Upper lobe of left lung (tissue), 4 donors: ENCODE results near the gene ROMO1.

Source experiments
- EP300 ChIP-seq, 4 donors: sonication (generic); formaldehyde crosslinking; IDR thresholded peaks; one replicate each; pipeline ENCODE4 v1.5.1; 2017; ENCODE audit warnings: antibody characterized with exemption in 4 of 4, control low read depth in 2 of 4
- POLR2A ChIP-seq, 4 donors: fragments of 450-650 bp; IDR thresholded peaks; one replicate each; pipeline ENCODE4 v1.5.1; 2016 to 2017; ENCODE audit warnings: antibody characterized with exemption in 4 of 4, mild to moderate bottlenecking in 2 of 4
- POLR2AphosphoS5 ChIP-seq, 2 donors: sonication (generic); formaldehyde crosslinking; IDR thresholded peaks; one replicate each; pipeline ENCODE4 v1.5.1; 2017; ENCODE audit warnings: antibody characterized with exemption in 2 of 2
- TF ChIP-seq, protein P1 (sequence below), 6 experiments: fragments of 450-650 bp in 4 of 6; fragments of 200-600 bp in 2 of 6; sonication (generic) in 2 of 6; IDR thresholded peaks; one replicate each; pipeline ENCODE4 v1.5.1; 2016 to 2019; ENCODE audit warnings: antibody characterized with exemption in 6 of 6

DNA sequence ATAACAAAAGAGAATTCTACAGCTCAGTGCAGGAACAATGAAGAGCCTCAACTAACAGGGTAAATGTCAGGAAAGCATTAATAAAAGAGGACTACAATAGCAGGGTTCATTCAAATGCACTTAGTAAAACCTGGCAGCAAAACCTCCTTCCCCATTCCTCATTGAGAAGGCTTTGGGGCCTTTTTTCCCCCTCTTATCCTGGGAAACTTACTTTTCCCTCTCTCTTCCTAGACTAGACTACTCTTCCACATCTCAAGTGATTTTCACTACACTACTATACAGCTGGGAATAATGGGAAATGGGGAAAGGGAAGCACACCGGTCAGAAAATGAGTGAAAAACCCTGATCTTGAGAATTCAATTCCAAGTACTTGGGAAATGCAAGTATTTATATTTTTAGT, 10.1 kb downstream of the ROMO1 start:
- TF ChIP-seq, protein P1, sequence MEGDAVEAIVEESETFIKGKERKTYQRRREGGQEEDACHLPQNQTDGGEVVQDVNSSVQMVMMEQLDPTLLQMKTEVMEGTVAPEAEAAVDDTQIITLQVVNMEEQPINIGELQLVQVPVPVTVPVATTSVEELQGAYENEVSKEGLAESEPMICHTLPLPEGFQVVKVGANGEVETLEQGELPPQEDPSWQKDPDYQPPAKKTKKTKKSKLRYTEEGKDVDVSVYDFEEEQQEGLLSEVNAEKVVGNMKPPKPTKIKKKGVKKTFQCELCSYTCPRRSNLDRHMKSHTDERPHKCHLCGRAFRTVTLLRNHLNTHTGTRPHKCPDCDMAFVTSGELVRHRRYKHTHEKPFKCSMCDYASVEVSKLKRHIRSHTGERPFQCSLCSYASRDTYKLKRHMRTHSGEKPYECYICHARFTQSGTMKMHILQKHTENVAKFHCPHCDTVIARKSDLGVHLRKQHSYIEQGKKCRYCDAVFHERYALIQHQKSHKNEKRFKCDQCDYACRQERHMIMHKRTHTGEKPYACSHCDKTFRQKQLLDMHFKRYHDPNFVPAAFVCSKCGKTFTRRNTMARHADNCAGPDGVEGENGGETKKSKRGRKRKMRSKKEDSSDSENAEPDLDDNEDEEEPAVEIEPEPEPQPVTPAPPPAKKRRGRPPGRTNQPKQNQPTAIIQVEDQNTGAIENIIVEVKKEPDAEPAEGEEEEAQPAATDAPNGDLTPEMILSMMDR (IDR thresholded peaks at IDR 0.05) = no peak
- TF ChIP-seq POLR2A (IDR thresholded peaks at IDR 0.05) (no peak), EP300 (IDR thresholded peaks at IDR 0.05) (no peak), POLR2AphosphoS5 (IDR thresholded peaks at IDR 0.05) (no peak)
